Body of pancreas (tissue), 4 donors: ENCODE data around the gene FERMT2.

Experiments used
- CTCF ChIP-seq, 7 experiments: fragments of 450-650 bp in 4 of 7; fragments of 200-600 bp in 3 of 7; sonication (generic) in 3 of 7; IDR thresholded peaks; one replicate each; pipeline ENCODE4 v1.5.1; 2016 to 2019; ENCODE audit warnings: antibody characterized with exemption in 7 of 7
- POLR2A ChIP-seq, 3 donors: fragments of 450-650 bp; IDR thresholded peaks; one replicate each; pipeline ENCODE4 v1.6.1; 2016; ENCODE audit warnings: antibody characterized with exemption in 3 of 3, mild to moderate bottlenecking in 2 of 3

DNA sequence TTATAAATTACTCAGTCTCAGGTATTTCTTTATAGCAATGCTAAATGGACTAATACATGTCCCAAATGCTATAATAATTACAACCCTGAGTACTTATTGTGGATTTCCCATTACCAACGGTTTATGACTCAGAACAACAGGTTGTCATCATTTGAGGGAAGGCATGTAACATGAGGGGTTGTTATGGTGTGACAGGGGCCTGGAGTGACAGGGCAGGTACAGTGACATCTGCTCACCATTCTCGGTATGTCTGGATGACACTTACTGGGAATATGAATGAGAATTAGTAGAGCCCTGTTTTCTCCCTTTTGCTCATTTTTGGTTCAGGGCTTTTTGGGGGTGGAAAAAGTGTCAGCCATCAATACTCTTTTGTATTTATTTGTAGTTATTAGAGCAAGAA is 36.2 kb upstream of the FERMT2 start:
- TF ChIP-seq POLR2A (IDR thresholded peaks at IDR 0.05): no peak
- TF ChIP-seq CTCF (IDR thresholded peaks at IDR 0.05): no peak
